ENCODE measurements around the gene ZNF614. TPM values are rescaled to one million over a fixed set of nuclear protein-coding genes. Genes with fewer than 3 reads are reported as not detected.
A peak's percentile ranks its signal among the peaks of the same experiment; 100 is the strongest.

ZNF614 gene
- polyA plus RNA-seq, 2 of the 4 experiments (the other 2 are of a cell fraction), result 3.6 to 10.0 TPM

DNA sequence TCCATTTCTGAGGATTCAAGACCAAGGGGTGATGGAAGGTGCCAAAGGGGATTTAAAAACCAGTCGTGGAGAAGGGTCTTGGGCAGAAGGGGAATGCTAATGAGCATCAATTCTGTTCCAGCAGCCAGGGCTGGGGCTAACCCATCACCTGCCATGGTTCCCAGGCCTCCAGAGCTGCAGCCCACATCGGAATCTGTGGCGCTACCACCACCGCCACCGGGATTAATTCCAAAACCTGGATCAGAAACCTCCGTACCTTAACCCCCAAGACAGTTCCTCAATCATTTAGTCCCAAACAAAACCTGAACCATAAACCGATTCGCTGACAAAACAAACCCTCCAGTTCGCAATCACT, 20.8 kb downstream of the ZNF614 start:
- Histone ChIP-seq H3K4me3 (peak overlapping the region; percentile 75), H3K9me3 (peaks cover 84% of the 10 kb centered on the region), H3K4me2 (peak overlapping the region; percentile 60), H3K27ac (peak overlapping the region; percentile 79 to 82), H3K4me1 (no peaks in the 10 kb centered on the region)
- FAIRE-seq (no peak), DNase-seq (ENCODE audit: low read depth in 1 of 2, low spot score in 1 of 2) (peak in 1 of 2 experiments; percentile 18), ATAC-seq (peak; percentile 52 to 53; a peak in 5 of 6 replicates)
- CTCF ChIA-PET, result no interaction called here
- TF ChIP-seq TP53 (CRISPR knock-in tag; IDR thresholded peaks at IDR 0.05) (no peak), EP300 (IDR thresholded peaks at IDR 0.05) (no peak), PHF8 (IDR thresholded peaks at IDR 0.05; ENCODE audit: borderline replicate concordance, low read depth) (no peak), JUNB (IDR thresholded peaks at IDR 0.05) (no peak), POLR2A (IDR thresholded peaks at IDR 0.05; ENCODE audit: low read length) (no peak), HOXB13 (CRISPR knock-in tag; IDR thresholded peaks at IDR 0.05; ENCODE audit: low read depth) (no peak), TFCP2L1 (CRISPR knock-in tag; IDR thresholded peaks at IDR 0.05) (no peak), CHD2 (IDR thresholded peaks at IDR 0.05; ENCODE audit: low read length, partially characterized antibody) (no peak), HOXB5 (CRISPR knock-in tag; IDR thresholded peaks at IDR 0.05) (no peak), RNF2 (IDR thresholded peaks at IDR 0.05; ENCODE audit: borderline replicate concordance, low read depth) (no peak), ZFP36 (IDR thresholded peaks at IDR 0.05; ENCODE audit: borderline replicate concordance, partially characterized antibody) (no peak), MYC (IDR thresholded peaks at IDR 0.05; ENCODE audit: borderline replicate concordance, low read length) (no peak), CBX2 (IDR thresholded peaks at IDR 0.05; ENCODE audit: borderline replicate concordance, low read depth) (no peak)
- TF ChIP-seq, protein P1, sequence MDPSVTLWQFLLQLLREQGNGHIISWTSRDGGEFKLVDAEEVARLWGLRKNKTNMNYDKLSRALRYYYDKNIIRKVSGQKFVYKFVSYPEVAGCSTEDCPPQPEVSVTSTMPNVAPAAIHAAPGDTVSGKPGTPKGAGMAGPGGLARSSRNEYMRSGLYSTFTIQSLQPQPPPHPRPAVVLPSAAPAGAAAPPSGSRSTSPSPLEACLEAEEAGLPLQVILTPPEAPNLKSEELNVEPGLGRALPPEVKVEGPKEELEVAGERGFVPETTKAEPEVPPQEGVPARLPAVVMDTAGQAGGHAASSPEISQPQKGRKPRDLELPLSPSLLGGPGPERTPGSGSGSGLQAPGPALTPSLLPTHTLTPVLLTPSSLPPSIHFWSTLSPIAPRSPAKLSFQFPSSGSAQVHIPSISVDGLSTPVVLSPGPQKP (IDR thresholded peaks at IDR 0.05; ENCODE audit: low read depth, low read length), result no peak
- TF ChIP-seq, protein P2, sequence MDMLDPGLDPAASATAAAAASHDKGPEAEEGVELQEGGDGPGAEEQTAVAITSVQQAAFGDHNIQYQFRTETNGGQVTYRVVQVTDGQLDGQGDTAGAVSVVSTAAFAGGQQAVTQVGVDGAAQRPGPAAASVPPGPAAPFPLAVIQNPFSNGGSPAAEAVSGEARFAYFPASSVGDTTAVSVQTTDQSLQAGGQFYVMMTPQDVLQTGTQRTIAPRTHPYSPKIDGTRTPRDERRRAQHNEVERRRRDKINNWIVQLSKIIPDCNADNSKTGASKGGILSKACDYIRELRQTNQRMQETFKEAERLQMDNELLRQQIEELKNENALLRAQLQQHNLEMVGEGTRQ (IDR thresholded peaks at IDR 0.05), result no peak
- TF ChIP-seq, protein P3, sequence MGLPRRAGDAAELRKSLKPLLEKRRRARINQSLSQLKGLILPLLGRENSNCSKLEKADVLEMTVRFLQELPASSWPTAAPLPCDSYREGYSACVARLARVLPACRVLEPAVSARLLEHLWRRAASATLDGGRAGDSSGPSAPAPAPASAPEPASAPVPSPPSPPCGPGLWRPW (IDR thresholded peaks at IDR 0.05), result no peak
- TF ChIP-seq, protein P4, sequence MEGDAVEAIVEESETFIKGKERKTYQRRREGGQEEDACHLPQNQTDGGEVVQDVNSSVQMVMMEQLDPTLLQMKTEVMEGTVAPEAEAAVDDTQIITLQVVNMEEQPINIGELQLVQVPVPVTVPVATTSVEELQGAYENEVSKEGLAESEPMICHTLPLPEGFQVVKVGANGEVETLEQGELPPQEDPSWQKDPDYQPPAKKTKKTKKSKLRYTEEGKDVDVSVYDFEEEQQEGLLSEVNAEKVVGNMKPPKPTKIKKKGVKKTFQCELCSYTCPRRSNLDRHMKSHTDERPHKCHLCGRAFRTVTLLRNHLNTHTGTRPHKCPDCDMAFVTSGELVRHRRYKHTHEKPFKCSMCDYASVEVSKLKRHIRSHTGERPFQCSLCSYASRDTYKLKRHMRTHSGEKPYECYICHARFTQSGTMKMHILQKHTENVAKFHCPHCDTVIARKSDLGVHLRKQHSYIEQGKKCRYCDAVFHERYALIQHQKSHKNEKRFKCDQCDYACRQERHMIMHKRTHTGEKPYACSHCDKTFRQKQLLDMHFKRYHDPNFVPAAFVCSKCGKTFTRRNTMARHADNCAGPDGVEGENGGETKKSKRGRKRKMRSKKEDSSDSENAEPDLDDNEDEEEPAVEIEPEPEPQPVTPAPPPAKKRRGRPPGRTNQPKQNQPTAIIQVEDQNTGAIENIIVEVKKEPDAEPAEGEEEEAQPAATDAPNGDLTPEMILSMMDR (IDR thresholded peaks at IDR 0.05), result no peak
- TF ChIP-seq, protein P5, sequence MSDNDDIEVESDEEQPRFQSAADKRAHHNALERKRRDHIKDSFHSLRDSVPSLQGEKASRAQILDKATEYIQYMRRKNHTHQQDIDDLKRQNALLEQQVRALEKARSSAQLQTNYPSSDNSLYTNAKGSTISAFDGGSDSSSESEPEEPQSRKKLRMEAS (IDR thresholded peaks at IDR 0.05), result no peak
- 37% methylated on average over 9 of the region's 9 CpGs for WGBS (ENCODE audit: missing lambda C conversion rate)
- POLR2A ChIA-PET, result interaction anchor here (0.7 to 1.5 kb wide), 3 partner anchors 13 to 42 kb away, joined by 3 to 6 read pairs (median 3); partner anchors contain the start of gene ZNF614

DNA sequence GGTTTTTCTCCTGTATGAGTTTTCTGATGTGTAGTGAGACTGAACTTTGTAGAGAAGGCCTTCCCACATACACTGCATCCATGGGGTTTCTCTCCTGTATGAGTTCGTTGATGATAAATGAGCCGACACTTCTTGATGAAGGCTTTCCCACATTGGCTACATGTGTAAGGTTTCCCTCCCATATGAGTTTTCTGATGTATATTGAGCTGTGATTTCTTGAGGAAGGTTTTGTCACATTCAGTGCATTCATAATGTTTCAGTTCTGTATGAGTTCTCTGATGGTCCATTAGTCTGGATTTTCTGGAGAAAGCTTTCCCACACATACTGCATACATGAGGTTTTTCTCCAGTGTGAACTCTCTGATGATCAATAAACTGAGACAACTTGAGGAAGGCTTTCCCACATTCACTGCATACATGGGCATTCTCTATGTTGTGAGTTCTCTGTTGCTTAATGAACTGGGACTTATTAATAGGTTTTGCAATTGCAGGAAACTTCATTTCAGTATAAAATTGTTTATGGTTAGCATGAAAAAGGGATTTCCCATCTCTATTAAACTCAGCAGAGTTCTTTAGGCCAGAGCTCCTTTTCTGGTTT, 34.0 kb downstream of the ZNF614 start:
- CTCF ChIA-PET, result interaction anchor here (0.7 kb wide), 1 partner anchor 8 kb away, joined by 3 read pairs; no protein-coding TSS in a partner anchor
- POLR2A ChIA-PET, result no interaction called here
- FAIRE-seq, result peak; percentile 68
- Histone ChIP-seq H3K27ac (no peak overlapping the region), H3K4me1 (no peaks in the 10 kb centered on the region), H3K4me2 (no peak overlapping the region), H3K9me3 (peaks cover 96% of the 10 kb centered on the region), H3K4me3 (no peak overlapping the region)
- 98% methylated on average over 2 of the region's 2 CpGs for WGBS (ENCODE audit: missing lambda C conversion rate)
- no peak for ATAC-seq
- no peak for DNase-seq (ENCODE audit: low read depth in 1 of 2, low spot score in 1 of 2)
- TF ChIP-seq NR3C1 (IDR thresholded peaks at IDR 0.05), result no peak
- no peak for TF ChIP-seq SREBF2 (IDR thresholded peaks at IDR 0.05)
- TF ChIP-seq POLR2A (IDR thresholded peaks at IDR 0.05; ENCODE audit: low read length), result no peak
- no peak for TF ChIP-seq NPAS2 (CRISPR knock-in tag; IDR thresholded peaks at IDR 0.05; ENCODE audit: borderline replicate concordance)
- TF ChIP-seq, protein P6, sequence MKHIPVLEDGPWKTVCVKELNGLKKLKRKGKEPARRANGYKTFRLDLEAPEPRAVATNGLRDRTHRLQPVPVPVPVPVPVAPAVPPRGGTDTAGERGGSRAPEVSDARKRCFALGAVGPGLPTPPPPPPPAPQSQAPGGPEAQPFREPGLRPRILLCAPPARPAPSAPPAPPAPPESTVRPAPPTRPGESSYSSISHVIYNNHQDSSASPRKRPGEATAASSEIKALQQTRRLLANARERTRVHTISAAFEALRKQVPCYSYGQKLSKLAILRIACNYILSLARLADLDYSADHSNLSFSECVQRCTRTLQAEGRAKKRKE (CRISPR knock-in tag; IDR thresholded peaks at IDR 0.05; ENCODE audit: low read depth), result no peak
- TF ChIP-seq RARB (CRISPR knock-in tag; IDR thresholded peaks at IDR 0.05), result no peak
- TF ChIP-seq FOXS1 (CRISPR knock-in tag; IDR thresholded peaks at IDR 0.05), result no peak
- TF ChIP-seq, protein P2 (IDR thresholded peaks at IDR 0.05), result no peak
- TF ChIP-seq, protein P7, sequence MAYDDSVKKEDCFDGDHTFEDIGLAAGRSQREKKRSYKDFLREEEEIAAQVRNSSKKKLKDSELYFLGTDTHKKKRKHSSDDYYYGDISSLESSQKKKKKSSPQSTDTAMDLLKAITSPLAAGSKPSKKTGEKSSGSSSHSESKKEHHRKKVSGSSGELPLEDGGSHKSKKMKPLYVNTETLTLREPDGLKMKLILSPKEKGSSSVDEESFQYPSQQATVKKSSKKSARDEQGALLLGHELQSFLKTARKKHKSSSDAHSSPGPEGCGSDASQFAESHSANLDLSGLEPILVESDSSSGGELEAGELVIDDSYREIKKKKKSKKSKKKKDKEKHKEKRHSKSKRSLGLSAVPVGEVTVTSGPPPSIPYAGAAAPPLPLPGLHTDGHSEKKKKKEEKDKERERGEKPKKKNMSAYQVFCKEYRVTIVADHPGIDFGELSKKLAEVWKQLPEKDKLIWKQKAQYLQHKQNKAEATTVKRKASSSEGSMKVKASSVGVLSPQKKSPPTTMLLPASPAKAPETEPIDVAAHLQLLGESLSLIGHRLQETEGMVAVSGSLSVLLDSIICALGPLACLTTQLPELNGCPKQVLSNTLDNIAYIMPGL (CRISPR knock-in tag; IDR thresholded peaks at IDR 0.05; ENCODE audit: borderline replicate concordance), result no peak
- no peak for TF ChIP-seq MYC (IDR thresholded peaks at IDR 0.05; ENCODE audit: borderline replicate concordance, low read length)
- TF ChIP-seq, protein P8, sequence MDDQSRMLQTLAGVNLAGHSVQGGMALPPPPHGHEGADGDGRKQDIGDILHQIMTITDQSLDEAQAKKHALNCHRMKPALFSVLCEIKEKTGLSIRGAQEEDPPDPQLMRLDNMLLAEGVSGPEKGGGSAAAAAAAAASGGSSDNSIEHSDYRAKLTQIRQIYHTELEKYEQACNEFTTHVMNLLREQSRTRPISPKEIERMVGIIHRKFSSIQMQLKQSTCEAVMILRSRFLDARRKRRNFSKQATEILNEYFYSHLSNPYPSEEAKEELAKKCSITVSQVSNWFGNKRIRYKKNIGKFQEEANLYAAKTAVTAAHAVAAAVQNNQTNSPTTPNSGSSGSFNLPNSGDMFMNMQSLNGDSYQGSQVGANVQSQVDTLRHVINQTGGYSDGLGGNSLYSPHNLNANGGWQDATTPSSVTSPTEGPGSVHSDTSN (IDR thresholded peaks at IDR 0.05), result no peak
- TF ChIP-seq HOXB5 (CRISPR knock-in tag; IDR thresholded peaks at IDR 0.05), result no peak
- TF ChIP-seq JUN (IDR thresholded peaks at IDR 0.05), result no peak
- TF ChIP-seq GATA3 (IDR thresholded peaks at IDR 0.05; ENCODE audit: borderline replicate concordance), result no peak; the same call in 1 of the 2 replicates
